NOMO-1 (cell line): Measurements from ENCODE around the gene DVL3.

Source experiments
- DNase-seq, 2 experiments: peaks; one replicate each; lab custom pipeline; 2025; ENCODE audit not compliant: unreplicated experiment in 2 of 2; lab: John Stamatoyannopoulos, UW

The DVL3 gene

DNA sequence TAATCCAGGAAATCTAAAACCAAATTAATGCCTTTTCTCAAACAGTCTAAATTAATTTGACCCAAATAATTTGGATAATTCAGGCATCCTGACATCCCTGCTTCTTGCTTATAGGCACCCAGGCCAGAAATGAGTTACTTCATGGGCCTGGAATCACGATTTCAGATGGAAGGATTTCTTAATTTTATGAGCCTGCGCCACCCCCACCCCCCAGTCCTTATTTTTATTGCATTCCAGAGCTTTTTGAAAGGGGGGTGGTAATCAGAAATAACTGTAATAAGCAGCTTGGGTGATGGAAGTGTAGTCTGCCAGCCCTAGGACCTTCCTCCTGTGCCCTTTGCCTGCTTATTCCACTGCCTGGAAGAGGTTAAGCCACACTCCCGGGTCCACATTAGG, 20.8 kb downstream of the DVL3 start:
- DNase-seq, result no peak

- DNase-seq, result peak; percentile 70 to 84
Measured at GRCh38 chr3:184176377-184177330, 21.5 kb downstream of the DVL3 start.

DNA sequence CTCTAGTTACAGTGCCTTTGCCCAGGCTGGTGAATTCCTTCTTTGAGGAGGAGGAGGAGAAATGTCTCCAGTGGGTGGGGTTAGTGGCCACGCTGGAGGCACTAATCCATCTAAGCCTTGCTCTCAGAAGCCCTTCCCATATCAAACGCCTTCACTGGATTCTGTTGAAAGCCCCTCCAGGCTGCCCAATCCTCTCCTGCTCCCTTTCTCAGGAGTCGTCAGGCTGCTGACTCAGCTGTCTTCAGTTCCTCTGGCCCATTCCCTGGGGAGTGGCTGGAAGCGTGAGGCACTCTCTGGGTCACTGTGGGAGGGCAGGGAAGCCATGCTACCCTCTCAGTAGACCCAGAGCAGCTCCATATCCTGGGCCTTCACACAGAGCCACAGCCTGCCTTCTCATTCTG, 22.2 kb downstream of the DVL3 start:
- no peak for DNase-seq

DNA sequence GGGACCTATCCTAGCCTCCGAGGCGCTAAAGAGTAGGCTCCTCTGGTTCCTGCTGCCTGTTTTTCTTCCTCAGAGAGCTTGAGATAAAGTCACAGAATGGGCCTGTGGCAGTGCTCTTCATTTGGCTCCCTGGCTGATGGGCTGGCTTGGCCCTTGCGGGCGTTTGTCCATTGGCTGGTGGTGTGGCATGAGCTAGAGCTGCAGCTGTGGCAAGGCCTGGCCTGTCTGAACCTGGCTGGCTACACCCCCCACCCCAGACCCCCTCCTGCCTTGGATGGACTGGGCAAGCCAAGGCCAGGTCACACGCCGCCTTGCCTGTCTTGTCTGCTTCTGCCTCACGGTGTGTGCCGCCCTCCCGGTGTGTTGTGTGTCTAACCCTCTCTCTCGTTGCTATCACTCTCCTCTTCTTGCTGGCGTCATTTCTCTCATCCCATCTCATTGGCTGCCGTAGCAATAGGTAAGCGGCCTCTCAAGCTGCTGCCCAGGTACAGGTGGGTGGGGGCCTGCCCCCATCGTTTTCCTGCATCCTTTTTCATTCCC, 22.7 kb downstream of the DVL3 start:
- DNase-seq, result no peak

DNA sequence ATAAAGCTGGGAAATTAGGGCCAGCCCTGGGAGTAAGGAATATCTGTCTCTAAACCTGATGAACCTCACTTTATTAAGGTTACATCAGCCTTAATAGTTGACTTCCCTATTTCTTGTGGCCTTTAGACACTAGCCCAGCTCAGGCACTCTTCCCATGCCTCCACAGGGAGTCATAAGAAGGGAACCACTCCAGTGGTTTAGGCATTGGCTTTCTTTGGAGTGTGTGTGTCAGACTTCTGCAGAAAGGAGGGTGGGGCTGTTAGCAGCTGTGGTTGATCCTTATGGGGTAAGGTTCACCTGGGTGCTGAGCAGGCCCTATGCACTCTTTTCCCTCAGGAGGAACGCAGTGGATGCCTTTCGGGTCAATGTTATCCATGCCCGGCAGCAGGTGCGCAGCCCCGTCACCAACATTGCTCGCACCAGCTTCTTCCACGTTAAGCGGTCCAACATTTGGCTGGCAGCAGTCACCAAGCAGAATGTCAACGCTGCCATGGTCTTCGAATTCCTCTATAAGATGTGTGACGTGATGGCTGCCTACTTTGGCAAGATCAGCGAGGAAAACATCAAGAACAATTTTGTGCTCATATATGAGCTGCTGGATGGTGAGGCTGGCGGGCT, 23.5 kb downstream of the DVL3 start:
- DNase-seq, result no peak

- DNase-seq, result no peak
Measured at GRCh38 chr3:184180165-184180564, 25.0 kb downstream of the DVL3 start.

GRCh38 chr3:184181596-184181995, 26.4 kb downstream of the DVL3 start:
- DNase-seq, result no peak

GRCh38 chr3:184183679-184184078, 28.5 kb downstream of the DVL3 start:
- DNase-seq, result no peak

GRCh38 chr3:184184546-184185230, 29.5 kb downstream of the DVL3 start:
- DNase-seq, result no peak

DNA sequence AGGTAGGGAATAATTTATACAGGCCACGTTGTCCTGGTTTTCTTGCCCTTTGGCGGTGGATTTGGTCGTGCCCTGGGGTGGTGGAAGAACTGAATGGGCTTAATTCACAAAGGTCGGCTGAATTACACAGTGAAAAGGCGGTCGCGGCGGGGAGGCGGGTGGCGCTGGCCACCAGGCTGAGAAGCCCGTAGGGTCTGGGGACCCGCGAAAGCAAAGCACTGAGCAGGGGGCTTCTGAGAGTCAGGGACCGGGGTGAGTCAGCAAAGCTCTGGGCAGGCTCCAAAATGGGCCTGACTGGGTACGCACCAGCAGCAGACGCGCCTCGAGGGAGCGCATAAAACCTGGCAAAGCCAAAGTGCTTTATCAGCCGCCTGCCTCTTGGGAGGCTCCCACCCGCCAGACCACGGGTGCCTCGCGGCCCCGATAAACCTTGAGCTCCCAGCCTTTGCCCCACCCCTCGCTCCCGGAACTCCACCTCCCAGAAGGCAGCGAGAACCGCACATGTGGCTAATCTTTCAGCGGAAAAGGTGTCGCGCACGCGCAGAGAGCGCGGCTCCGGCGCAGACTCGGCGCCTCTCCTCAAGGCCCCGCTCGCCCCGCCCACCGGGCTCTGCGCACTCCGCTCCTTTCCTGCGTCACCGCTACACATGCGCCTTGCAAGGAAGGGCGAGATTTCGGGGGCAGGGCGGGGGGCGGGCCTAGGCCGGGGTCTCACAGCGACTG, 30.4 kb downstream of the DVL3 start:
- DNase-seq, result peak; percentile 100

DNA sequence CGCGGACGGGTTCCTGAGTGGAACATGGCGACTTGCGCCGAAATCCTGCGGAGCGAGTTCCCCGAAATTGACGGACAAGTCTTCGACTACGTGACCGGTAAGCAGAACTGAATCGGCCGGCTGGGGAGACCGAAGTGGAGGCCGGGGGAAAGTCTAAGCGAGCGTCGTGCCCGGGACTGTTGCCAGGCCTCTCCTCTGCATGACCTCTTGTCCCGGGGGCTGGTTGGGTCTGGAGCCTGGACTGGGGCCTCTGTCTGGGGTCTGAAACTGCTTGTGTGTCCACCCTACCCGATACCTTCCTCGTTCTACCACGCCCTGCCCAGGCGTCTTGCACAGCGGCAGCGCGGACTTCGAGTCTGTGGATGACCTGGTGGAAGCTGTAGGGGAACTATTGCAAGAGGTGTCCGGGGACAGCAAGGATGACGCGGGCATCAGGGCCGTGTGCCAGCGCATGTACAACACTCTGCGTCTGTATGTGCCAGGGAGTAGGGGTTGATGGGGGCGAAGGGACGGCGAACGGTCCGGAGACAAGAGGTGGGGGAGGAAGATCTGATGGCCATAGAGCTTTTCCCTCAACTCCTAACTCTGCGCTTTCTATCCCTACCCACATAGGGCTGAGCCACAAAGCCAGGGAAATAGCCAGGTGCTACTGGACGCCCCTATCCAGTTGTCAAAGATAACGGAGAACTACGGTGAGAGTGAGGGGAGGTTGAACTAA, 31.2 kb downstream of the DVL3 start, which contains the start of gene ABCF3:
TSS of gene ABCF3 (plus strand) at position 16 of the 718 bp plus-strand sequence. CDS start at position 25, 9 bp downstream.
- peak; percentile 69 to 77 for DNase-seq

GRCh38 chr3:184186902-184187207, 31.7 kb downstream of the DVL3 start:
- DNase-seq, result no peak

DNA sequence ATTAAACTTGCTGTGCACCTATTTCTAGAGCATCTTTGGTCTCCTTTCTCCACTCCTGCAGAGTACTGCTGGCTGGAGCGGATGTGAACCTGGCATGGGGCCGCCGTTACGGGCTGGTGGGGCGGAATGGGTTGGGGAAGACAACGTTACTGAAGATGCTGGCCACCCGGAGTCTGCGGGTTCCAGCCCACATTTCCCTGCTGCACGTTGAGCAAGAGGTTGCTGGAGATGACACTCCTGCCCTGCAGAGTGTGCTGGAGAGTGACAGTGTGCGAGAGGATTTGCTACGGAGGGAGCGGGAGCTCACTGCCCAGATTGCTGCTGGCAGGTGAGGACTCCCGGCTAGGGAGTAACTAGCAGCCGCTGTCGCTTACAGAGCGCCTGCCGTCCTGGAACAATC, 32.9 kb downstream of the DVL3 start:
- DNase-seq, result no peak

- no peak for DNase-seq
Measured at GRCh38 chr3:184189421-184189820, 34.2 kb downstream of the DVL3 start.

DNA sequence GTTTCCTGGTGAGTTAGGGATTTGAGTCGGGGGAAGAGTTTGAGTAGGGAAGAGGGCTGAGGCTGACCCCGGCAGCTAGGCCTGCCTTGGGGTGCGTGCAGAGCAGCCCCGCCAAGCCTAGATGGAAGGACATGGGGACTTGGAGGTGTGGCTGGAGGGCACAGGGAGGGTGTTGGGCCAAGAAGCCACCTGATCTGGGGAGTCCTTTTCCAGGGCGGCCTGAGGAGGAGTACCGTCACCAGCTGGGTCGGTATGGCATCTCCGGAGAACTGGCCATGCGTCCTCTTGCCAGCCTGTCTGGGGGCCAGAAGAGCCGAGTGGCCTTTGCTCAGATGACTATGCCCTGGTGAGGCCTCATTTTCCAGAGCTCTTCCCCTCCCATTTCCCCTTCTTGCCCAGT, 37.7 kb downstream of the DVL3 start:
- no peak for DNase-seq

DNA sequence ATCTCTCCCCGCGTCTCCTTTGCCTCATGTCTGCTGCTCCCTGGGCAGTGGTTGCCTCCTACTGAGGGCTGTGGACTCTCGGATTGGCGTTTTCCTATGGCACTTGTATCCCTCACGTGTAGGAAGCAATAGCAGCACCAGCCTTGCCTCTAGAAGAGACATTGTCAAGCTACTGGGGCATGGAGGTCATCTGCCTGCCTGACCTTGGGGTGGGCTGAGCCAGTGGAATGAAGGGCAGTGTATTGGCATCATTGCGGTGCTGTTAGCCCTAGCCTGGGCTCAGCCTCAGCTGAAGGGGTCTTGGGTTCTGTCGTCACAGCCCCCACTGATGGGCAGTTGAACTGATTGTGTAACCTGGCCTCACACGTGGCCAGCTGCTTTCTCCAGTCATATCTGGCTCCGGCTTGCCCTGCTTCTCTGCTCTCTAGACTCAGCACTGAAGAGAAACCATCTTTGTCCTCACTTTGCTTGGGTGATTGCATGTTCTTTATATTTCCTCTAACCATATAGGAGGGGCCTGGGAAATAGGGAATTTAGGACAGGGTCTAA, 38.9 kb downstream of the DVL3 start:
- DNase-seq, result no peak

DNA sequence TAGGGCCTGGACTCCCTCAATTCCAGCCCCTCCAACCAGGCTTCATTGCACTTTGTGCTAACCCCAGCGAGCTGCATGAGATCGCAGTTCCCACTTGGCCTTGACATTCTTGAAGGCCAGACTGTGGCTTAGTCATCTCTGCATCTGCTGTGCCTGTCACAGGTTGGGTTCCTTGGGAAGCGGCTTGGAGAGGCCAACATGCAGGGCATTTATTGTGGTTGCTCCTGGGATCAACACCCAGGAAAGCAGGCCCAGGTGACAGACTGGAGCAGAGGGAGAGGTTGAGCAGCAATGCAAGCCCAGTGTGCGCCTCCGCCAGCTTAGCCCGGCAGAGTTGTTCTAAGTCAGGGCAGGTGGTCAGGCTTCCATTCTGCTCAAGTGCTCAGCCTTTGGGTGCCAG, 41.4 kb downstream of the DVL3 start:
- no peak for DNase-seq

DNA sequence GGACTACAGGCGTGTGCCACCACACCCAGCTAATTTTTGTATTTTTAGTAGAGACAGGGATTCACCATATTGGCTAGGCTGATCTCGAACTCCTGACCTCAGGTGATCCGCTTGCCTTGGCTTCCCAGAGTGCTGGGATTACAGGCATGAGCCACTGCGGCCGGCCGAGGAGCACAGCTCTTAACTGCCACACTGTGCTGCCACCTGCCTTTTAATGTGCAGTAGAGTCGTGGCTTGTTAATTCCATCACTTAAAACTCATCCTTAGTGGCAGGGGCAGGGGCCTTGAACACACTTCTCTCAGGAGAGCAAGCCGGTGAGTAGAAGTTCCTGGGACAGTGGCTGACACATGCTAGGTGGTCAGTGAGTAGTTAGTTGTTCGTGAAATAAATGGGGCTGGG, 43.3 kb downstream of the DVL3 start:
- DNase-seq, result no peak

DNA sequence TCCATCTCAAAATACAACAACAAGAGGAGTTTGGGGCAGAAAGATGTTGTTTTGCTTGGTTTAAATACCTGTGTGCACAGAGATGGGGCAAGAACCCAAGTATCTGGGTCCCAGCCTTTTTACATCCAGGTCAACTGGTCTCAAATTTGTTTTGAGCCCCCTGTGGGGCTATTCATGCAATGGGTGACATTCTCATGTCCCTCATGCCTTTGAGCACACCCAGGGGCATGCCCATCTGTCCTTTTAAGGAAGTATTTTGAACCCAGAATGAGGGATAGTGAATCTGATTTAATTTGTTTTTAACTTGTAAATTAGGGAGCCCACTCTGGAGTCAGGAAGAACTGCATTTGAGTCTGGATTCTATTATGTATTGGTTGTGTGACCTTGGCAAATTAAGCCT, 45.6 kb downstream of the DVL3 start:
- DNase-seq, result no peak

GRCh38 chr3:184203526-184203925, 48.3 kb downstream of the DVL3 start:
- no peak for DNase-seq
